HCT116 (cell line): Measurements from ENCODE around the gene SPATC1L.

ENCODE experiments used
- CBX3 ChIP-seq: IDR thresholded peaks from 2 replicates; pipeline ENCODE4 v1.6.1; 2012; ENCODE audit warnings: low read depth
- EZH2 ChIP-seq: fragments of 200-600 bp; sonication (generic); IDR thresholded peaks from 2 replicates; pipeline ENCODE4 v1.6.1; 2017; ENCODE audit warnings: antibody characterized with exemption, mixed run types
- EZH2phosphoT487 ChIP-seq: fragments of 200-600 bp; IDR thresholded peaks from 2 replicates; pipeline ENCODE4 v1.6.1; 2018; ENCODE audit warnings: antibody characterized with exemption, borderline replicate concordance
- RAD21 ChIP-seq: IDR thresholded peaks from 2 replicates; pipeline ENCODE4 v1.6.1; 2012; ENCODE audit warnings: low read depth, mild to moderate bottlenecking
- YY1 ChIP-seq: IDR thresholded peaks from 2 replicates; pipeline ENCODE4 v1.6.1; 2011; ENCODE audit warnings: low read length, low read depth, moderate library complexity, mild to moderate bottlenecking; ENCODE audit not compliant: insufficient replicate concordance; ENCODE audit errors: extremely low read depth
- TF ChIP-seq, protein P1 (sequence below), 3 experiments: fragments of 200-600 bp in 1 of 3; sonication (generic) in 1 of 3; IDR thresholded peaks in 2 of 3; conservative IDR thresholded peaks in 1 of 3; 2 replicates each; pipeline ENCODE4 v1.5.1; 2012 to 2017; ENCODE audit warnings: low read depth in 2 of 3, low read length in 2 of 3, antibody characterized with exemption in 1 of 3, borderline replicate concordance in 1 of 3, control low read depth in 1 of 3, mild to moderate bottlenecking in 1 of 3, mixed read lengths in 1 of 3, mixed run types in 1 of 3, moderate library complexity in 1 of 3; ENCODE audit not compliant: insufficient read depth in 1 of 3
- TF ChIP-seq, protein P2 (sequence below): IDR thresholded peaks from 2 replicates; pipeline ENCODE4 v1.6.1; 2012; ENCODE audit warnings: low read depth

DNA sequence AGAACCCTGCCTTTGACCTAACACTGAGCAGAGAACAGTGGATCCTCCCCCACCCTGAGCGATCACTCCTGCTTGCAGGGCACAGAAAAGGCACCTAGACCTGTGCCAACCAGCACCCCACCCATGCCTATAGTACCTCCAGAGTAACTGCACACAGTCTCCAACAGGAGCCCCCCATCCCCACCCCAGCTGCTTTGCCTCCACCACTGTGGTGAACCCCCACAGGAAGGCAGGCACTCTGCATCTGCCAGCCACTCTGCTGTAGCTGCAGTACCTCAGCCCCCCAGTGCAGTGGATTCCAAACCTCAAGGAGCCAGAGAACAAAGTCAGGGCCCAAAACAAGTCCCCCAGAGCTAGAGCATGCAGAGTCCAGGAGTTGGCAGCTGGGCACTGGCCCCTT lies 10.7 kb downstream of the SPATC1L start:
- TF ChIP-seq, protein P1, sequence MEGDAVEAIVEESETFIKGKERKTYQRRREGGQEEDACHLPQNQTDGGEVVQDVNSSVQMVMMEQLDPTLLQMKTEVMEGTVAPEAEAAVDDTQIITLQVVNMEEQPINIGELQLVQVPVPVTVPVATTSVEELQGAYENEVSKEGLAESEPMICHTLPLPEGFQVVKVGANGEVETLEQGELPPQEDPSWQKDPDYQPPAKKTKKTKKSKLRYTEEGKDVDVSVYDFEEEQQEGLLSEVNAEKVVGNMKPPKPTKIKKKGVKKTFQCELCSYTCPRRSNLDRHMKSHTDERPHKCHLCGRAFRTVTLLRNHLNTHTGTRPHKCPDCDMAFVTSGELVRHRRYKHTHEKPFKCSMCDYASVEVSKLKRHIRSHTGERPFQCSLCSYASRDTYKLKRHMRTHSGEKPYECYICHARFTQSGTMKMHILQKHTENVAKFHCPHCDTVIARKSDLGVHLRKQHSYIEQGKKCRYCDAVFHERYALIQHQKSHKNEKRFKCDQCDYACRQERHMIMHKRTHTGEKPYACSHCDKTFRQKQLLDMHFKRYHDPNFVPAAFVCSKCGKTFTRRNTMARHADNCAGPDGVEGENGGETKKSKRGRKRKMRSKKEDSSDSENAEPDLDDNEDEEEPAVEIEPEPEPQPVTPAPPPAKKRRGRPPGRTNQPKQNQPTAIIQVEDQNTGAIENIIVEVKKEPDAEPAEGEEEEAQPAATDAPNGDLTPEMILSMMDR (IDR thresholded peaks at IDR 0.05 in 2 of 3, conservative IDR thresholded peaks at IDR 0.05 in 1 of 3; ENCODE audit: borderline replicate concordance in 1 of 3, insufficient read depth in 1 of 3, low read depth in 2 of 3, low read length in 2 of 3): no peak
- no peak for TF ChIP-seq YY1
- TF ChIP-seq EZH2phosphoT487: no peak
- TF ChIP-seq CBX3: no peak
- TF ChIP-seq RAD21: no peak
- TF ChIP-seq, protein P2, sequence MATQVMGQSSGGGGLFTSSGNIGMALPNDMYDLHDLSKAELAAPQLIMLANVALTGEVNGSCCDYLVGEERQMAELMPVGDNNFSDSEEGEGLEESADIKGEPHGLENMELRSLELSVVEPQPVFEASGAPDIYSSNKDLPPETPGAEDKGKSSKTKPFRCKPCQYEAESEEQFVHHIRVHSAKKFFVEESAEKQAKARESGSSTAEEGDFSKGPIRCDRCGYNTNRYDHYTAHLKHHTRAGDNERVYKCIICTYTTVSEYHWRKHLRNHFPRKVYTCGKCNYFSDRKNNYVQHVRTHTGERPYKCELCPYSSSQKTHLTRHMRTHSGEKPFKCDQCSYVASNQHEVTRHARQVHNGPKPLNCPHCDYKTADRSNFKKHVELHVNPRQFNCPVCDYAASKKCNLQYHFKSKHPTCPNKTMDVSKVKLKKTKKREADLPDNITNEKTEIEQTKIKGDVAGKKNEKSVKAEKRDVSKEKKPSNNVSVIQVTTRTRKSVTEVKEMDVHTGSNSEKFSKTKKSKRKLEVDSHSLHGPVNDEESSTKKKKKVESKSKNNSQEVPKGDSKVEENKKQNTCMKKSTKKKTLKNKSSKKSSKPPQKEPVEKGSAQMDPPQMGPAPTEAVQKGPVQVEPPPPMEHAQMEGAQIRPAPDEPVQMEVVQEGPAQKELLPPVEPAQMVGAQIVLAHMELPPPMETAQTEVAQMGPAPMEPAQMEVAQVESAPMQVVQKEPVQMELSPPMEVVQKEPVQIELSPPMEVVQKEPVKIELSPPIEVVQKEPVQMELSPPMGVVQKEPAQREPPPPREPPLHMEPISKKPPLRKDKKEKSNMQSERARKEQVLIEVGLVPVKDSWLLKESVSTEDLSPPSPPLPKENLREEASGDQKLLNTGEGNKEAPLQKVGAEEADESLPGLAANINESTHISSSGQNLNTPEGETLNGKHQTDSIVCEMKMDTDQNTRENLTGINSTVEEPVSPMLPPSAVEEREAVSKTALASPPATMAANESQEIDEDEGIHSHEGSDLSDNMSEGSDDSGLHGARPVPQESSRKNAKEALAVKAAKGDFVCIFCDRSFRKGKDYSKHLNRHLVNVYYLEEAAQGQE: no peak
- no peak for TF ChIP-seq EZH2
